Esophagus squamous epithelium (tissue), 4 donors: ENCODE results near the gene MAPKAPK3.

Experiments used
- POLR2A ChIP-seq, 4 donors: fragments of 450-650 bp; IDR thresholded peaks; one replicate each; pipeline ENCODE4 v1.6.1; 2017; ENCODE audit warnings: antibody characterized with exemption in 4 of 4, mild to moderate bottlenecking in 4 of 4, moderate library complexity in 3 of 4
- TF ChIP-seq, protein P1 (sequence below), 6 experiments: fragments of 450-650 bp in 4 of 6; fragments of 200-600 bp in 2 of 6; sonication (generic) in 2 of 6; IDR thresholded peaks; one replicate each; pipeline ENCODE4 v1.5.1; 2016 to 2019; ENCODE audit warnings: antibody characterized with exemption in 6 of 6, mild to moderate bottlenecking in 4 of 6, moderate library complexity in 4 of 6

DNA sequence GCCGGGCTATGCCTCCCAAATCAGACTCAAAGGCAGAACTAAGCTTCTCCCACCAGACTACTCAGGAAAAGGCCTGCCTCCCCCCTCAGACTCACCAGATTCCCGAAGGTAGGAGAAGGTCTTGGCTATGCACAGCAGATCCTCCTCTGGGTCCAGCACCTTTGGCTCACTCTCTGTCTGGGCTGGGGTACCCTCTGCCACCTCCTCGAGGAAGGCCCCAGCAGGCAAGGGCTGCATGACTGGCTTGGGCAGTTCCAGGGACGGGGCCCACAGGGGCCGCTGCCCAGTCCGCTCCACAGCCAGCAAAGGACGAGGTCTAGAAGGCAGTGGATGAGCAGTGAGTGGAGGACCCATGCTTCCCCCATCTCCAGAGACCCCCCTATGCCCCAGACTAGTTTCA, 8.7 kb upstream of the MAPKAPK3 start:
- TF ChIP-seq, protein P1, sequence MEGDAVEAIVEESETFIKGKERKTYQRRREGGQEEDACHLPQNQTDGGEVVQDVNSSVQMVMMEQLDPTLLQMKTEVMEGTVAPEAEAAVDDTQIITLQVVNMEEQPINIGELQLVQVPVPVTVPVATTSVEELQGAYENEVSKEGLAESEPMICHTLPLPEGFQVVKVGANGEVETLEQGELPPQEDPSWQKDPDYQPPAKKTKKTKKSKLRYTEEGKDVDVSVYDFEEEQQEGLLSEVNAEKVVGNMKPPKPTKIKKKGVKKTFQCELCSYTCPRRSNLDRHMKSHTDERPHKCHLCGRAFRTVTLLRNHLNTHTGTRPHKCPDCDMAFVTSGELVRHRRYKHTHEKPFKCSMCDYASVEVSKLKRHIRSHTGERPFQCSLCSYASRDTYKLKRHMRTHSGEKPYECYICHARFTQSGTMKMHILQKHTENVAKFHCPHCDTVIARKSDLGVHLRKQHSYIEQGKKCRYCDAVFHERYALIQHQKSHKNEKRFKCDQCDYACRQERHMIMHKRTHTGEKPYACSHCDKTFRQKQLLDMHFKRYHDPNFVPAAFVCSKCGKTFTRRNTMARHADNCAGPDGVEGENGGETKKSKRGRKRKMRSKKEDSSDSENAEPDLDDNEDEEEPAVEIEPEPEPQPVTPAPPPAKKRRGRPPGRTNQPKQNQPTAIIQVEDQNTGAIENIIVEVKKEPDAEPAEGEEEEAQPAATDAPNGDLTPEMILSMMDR (IDR thresholded peaks at IDR 0.05): no peak
- no peak for TF ChIP-seq POLR2A (IDR thresholded peaks at IDR 0.05)
